ENCODE results near the gene PRXL2A.

Gene PRXL2A

GRCh38 chr10:80444646-80445319 is 36.4 kb downstream of the PRXL2A start:
- DNase-seq (ENCODE audit: low read depth) = peak; percentile 82
- H3K4me3 ChIP-seq (ENCODE audit: low read depth, low read length) = no peak overlapping the region
- TF ChIP-seq POLR2A (IDR thresholded peaks at IDR 0.05; ENCODE audit: extremely low read depth, insufficient read length) (no peak), CTCF (IDR thresholded peaks at IDR 0.05; ENCODE audit: low read depth, low read length) (peak; percentile 85), MAX (IDR thresholded peaks at IDR 0.05; ENCODE audit: low read depth, low read length) (peak; percentile 75), MYC (IDR thresholded peaks at IDR 0.05; ENCODE audit: low read depth, low read length) (peak; percentile 35; the same call in 1 of the 2 replicates)

GRCh38 chr10:80447436-80448190 is 39.3 kb downstream of the PRXL2A start:
- DNase-seq (ENCODE audit: low read depth) = no peak
- no peak overlapping the region for H3K4me3 ChIP-seq (ENCODE audit: low read depth, low read length)
- TF ChIP-seq POLR2A (IDR thresholded peaks at IDR 0.05; ENCODE audit: extremely low read depth, insufficient read length) (no peak), CTCF (IDR thresholded peaks at IDR 0.05; ENCODE audit: low read depth, low read length) (no peak), MAX (IDR thresholded peaks at IDR 0.05; ENCODE audit: low read depth, low read length) (no peak), MYC (IDR thresholded peaks at IDR 0.05; ENCODE audit: low read depth, low read length) (no peak)

GRCh38 chr10:80448209-80448942 is 40.0 kb downstream of the PRXL2A start:
- no peak for DNase-seq (ENCODE audit: low read depth)
- no peak overlapping the region for H3K4me3 ChIP-seq (ENCODE audit: low read depth, low read length)
- TF ChIP-seq MAX (IDR thresholded peaks at IDR 0.05; ENCODE audit: low read depth, low read length) (no peak), MYC (IDR thresholded peaks at IDR 0.05; ENCODE audit: low read depth, low read length) (no peak), POLR2A (IDR thresholded peaks at IDR 0.05; ENCODE audit: extremely low read depth, insufficient read length) (no peak), CTCF (IDR thresholded peaks at IDR 0.05; ENCODE audit: low read depth, low read length) (no peak)

GRCh38 chr10:80449520-80449919 is 41.2 kb downstream of the PRXL2A start:
- no peak overlapping the region for H3K4me3 ChIP-seq (ENCODE audit: low read depth, low read length)
- DNase-seq (ENCODE audit: low read depth) = no peak
- TF ChIP-seq MAX (IDR thresholded peaks at IDR 0.05; ENCODE audit: low read depth, low read length) (no peak), MYC (IDR thresholded peaks at IDR 0.05; ENCODE audit: low read depth, low read length) (no peak)

- no peak for DNase-seq (ENCODE audit: low read depth)
- TF ChIP-seq POLR2A (IDR thresholded peaks at IDR 0.05; ENCODE audit: extremely low read depth, insufficient read length) = no peak
- no peak for TF ChIP-seq MAX (IDR thresholded peaks at IDR 0.05; ENCODE audit: low read depth, low read length)
- no peak for TF ChIP-seq CTCF (IDR thresholded peaks at IDR 0.05; ENCODE audit: low read depth, low read length)
- no peak for TF ChIP-seq MYC (IDR thresholded peaks at IDR 0.05; ENCODE audit: low read depth, low read length)
- H3K4me3 ChIP-seq (ENCODE audit: low read depth, low read length) = no peak overlapping the region
These were observed 42.8 kb downstream of the PRXL2A start for GRCh38 chr10:80451132-80451531.
